ENCODE data around the gene DNAJC19.

Gene DNAJC19

GRCh38 chr3:180934638-180935037, 54.9 kb downstream of the DNAJC19 start:
- no peaks in the 10 kb centered on the region for H3K9me2 ChIP-seq (replicated peaks; ENCODE audit: insufficient read depth, low read length)
- H4K20me1 ChIP-seq (ENCODE audit: low read depth, low read length) = peaks cover 54% of the 10 kb centered on the region

More at GRCh38 chr3:180934638-180935037, 54.9 kb downstream of the DNAJC19 start:
- no peaks in the 10 kb centered on the region for H3K9me3 ChIP-seq (ENCODE audit: insufficient read depth, low read length)
- no peak overlapping the region for H3K27ac ChIP-seq (ENCODE audit: low read depth, low read length)
- H3F3A ChIP-seq (ENCODE audit: insufficient read depth) = no peaks in the 10 kb centered on the region
- H3K27me3 ChIP-seq (ENCODE audit: low read length) = no peaks in the 10 kb centered on the region
- H3K4me2 ChIP-seq (ENCODE audit: low read depth, low read length, poor library complexity, severe bottlenecking) = no peak overlapping the region
- TF ChIP-seq CTCF (IDR thresholded peaks at IDR 0.05; ENCODE audit: insufficient read depth, low read length, poor library complexity, severe bottlenecking) (no peak), EZH2phosphoT487 (conservative IDR thresholded peaks at IDR 0.05; ENCODE audit: low read length) (no peak)
- H2AFZ ChIP-seq (ENCODE audit: low read depth, low read length, severe bottlenecking) = no peak overlapping the region
- H3K36me3 ChIP-seq (ENCODE audit: low read length) = peaks cover 36% of the 10 kb centered on the region
- H3K79me2 ChIP-seq (ENCODE audit: insufficient read depth, low read length) = peaks cover 98% of the 10 kb centered on the region
- no peak overlapping the region for H3K4me3 ChIP-seq (ENCODE audit: insufficient read depth, low read length, poor library complexity, severe bottlenecking)
- no peak overlapping the region for H3K9ac ChIP-seq (ENCODE audit: low read length)

Measured in SU-DHL-6 (cell line).